Activated CD4-positive, alpha-beta T cell treated with anti-CD3 and anti-CD28 coated beads for 36 hours (primary cell): Measurements from ENCODE around the gene CCDC6. TPM values are rescaled to one million over a fixed set of nuclear protein-coding genes. Genes with fewer than 3 reads are reported as not detected.

Source experiments
- ATAC-seq: fragments of 200-7000 bp; cut with Tn5 transposase; one replicate; pipeline ENCODE4 v1.10.0; 2021; ENCODE audit warnings: mild to moderate bottlenecking, moderate library complexity
- CTCF ChIA-PET: fragments of 350-600 bp; sonication (Branson Sonifier 250); formaldehyde crosslinking; loops from one replicate; lab custom pipeline; 2021; ENCODE audit warnings: antibody characterized with exemption; lab: Charles Lee
- POLR2A ChIA-PET: fragments of 350-600 bp; sonication (Branson Sonifier 250); formaldehyde crosslinking; loops from one replicate; lab custom pipeline; 2021; ENCODE audit warnings: antibody characterized with exemption, inconsistent platforms; lab: Charles Lee
- DNase-seq: peaks from one replicate; pipeline ENCODE4 v3.0.0-alpha.2; 2020
- H3K27ac Mint-ChIP-seq: one replicate; pipeline ENCODE4 v1.8.0; 2021; ENCODE audit warnings: mixed read lengths
- H3K27me3 Mint-ChIP-seq: one replicate; pipeline ENCODE4 v1.8.0; 2021; ENCODE audit warnings: mixed read lengths
- H3K36me3 Mint-ChIP-seq: one replicate; pipeline ENCODE4 v1.8.0; 2021; ENCODE audit warnings: low read depth, mixed read lengths
- H3K4me1 Mint-ChIP-seq: one replicate; pipeline ENCODE4 v1.8.0; 2021; ENCODE audit warnings: mixed read lengths
- H3K4me3 Mint-ChIP-seq: one replicate; pipeline ENCODE4 v1.8.0; 2021; ENCODE audit warnings: mild to moderate bottlenecking, moderate library complexity, mixed read lengths
- H3K9me3 Mint-ChIP-seq: one replicate; pipeline ENCODE4 v1.8.0; 2021; ENCODE audit warnings: low read depth, mixed read lengths
- intact Hi-C, 2 experiments: fragments of 100-400 bp; cut with DNase I in 1 of 2; cut with micrococcal nuclease in 1 of 2; formaldehyde crosslinking; loops; one replicate each; pipeline versions ENCODE4 v1.14.2 to v1.15.1; 2022 to 2024; cut with DNase I, micrococcal nuclease
- total RNA-seq, 2 experiments: library from RNA; stranded (reverse); gene quantifications; one replicate each; pipeline ENCODE4 v1.2.3, GENCODE V29; 2021

Gene CCDC6
- total RNA-seq, 2 experiments from 2014 or later, result 49.7 to 53.0 TPM

DNA sequence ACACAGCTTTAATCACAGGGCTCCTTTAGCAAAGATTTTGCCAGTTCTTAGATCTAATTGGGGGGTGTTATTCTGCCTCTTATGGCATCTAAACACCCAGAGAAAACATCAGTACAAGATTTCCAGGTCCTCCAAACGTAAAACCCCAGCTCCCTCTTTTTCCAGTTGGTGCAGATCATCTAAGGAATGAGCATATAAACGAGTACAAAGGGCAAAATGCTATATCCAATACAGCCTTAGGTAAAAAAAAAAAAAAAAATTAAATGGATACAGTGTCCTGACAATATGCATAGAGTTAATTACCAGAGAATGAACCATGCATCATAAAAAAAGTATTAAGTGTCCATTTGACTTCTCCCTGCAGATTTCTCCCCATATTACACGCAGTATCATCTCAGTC lies 50.3 kb downstream of the CCDC6 start:
- no peak for DNase-seq
- H3K27ac Mint-ChIP-seq, result no peak overlapping the region
- CTCF ChIA-PET, result interaction anchor here (0.8 to 1.0 kb wide), 2 partner anchors 153 to 1963 kb away, joined by 3 read pairs; no protein-coding TSS in a partner anchor

DNA sequence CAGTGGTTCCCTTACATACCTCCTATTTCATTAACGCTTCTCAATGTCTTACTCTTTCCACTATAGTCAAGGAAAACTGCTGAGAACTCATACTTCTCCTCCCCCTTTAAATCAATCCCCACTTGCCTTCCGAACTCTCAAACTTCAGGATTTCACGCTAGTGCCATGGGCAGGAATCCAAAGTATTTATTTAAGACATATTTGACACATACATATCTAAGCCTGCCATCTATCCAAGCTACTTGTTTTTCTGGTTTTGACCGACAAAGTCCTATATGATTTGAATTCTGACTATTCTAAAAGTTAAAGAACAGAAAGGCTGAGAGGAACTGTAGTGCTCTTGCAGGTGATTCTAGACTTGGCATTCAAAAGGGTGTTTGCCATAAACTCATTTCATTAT lies 51.8 kb downstream of the CCDC6 start:
- peaks cover 21% of the 10 kb centered on the region for H3K36me3 Mint-ChIP-seq
- no peaks in the 10 kb centered on the region for H3K27me3 Mint-ChIP-seq
- ChIA-PET CTCF (interaction anchor here (1.0 to 1.6 kb wide), 2 partner anchors 9 to 24 kb away, joined by 3 to 11 read pairs; no protein-coding TSS in a partner anchor), POLR2A (no interaction called here)
- intact Hi-C loops, result no loop called here
- no peaks in the 10 kb centered on the region for H3K9me3 Mint-ChIP-seq
- no peak for ATAC-seq
- H3K4me1 Mint-ChIP-seq, result peaks cover 32% of the 10 kb centered on the region
- H3K27ac Mint-ChIP-seq, result no peak overlapping the region
- no peak overlapping the region for H3K4me3 Mint-ChIP-seq
- DNase-seq, result no peak

More for the DNA sequence above, 50.3 kb downstream of the CCDC6 start:
- ATAC-seq, result no peak
- H3K4me1 Mint-ChIP-seq, result peaks cover 41% of the 10 kb centered on the region
- intact Hi-C loops, result no loop called here
- no peaks in the 10 kb centered on the region for H3K9me3 Mint-ChIP-seq
- POLR2A ChIA-PET, result interaction anchor here (0.6 kb wide), 1 partner anchor 102 kb away, joined by 3 read pairs; no protein-coding TSS in a partner anchor
- H3K27me3 Mint-ChIP-seq, result no peaks in the 10 kb centered on the region
- H3K36me3 Mint-ChIP-seq, result peaks cover 29% of the 10 kb centered on the region
- no peak overlapping the region for H3K4me3 Mint-ChIP-seq

DNA sequence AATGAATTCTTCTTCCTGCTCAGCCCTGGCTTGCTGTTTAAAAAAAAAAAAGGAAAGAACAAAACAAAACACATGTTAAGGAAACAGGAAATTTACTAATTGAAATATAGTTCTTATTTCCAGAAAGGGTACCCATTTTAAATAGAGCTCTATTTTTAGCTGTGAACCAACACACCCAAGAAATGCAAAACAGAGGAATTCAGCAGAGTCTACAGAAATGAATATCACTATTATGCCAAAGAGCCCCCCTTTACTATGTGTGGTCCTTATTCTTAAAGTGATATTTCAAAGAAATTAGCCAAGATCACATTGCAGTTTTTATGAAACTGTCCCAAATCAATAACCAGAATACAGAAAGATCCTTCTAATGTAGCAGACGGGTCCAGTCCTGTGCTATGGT lies 53.7 kb downstream of the CCDC6 start:
- ChIA-PET CTCF (interaction anchor here (1.1 to 2.1 kb wide), 4 partner anchors 9 to 182 kb away, joined by 3 to 5 read pairs (median 4); no protein-coding TSS in a partner anchor), POLR2A (no interaction called here)
- DNase-seq, result no peak
- H3K27me3 Mint-ChIP-seq, result no peaks in the 10 kb centered on the region
- ATAC-seq, result no peak
- H3K4me3 Mint-ChIP-seq, result no peak overlapping the region
- intact Hi-C loops, result no loop called here
- no peak overlapping the region for H3K27ac Mint-ChIP-seq
- H3K4me1 Mint-ChIP-seq, result peaks cover 26% of the 10 kb centered on the region
- H3K36me3 Mint-ChIP-seq, result peaks cover 24% of the 10 kb centered on the region
- no peaks in the 10 kb centered on the region for H3K9me3 Mint-ChIP-seq

DNA sequence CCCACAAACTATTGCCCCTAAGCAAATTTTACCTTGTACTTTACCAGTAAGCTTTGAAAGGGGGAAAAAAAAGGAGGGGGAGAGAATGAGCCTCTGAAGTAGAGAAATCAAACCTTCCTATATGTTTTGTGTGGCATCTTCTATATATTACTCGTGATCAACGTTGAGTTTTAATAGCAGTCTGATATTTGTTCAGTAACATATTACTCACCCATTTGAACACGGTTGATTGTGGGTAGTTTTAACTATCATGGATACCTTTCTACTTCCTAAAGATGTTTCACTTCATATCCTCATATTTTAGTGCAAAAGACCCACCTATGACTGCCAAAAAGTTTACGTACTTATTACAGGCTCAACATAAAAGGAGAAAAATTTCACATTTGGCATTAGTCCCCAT lies 54.5 kb downstream of the CCDC6 start:
- ATAC-seq (no peak), DNase-seq (no peak)
- ChIA-PET CTCF (interaction anchor here (1.4 to 2.1 kb wide), 3 partner anchors 8 to 183 kb away, joined by 4 to 5 read pairs (median 5); no protein-coding TSS in a partner anchor), POLR2A (interaction anchor here (0.6 kb wide), 1 partner anchor 13 kb away, joined by 3 read pairs; no protein-coding TSS in a partner anchor)
- H3K27ac Mint-ChIP-seq, result no peak overlapping the region
- H3K36me3 Mint-ChIP-seq, result peaks cover 27% of the 10 kb centered on the region
- peaks cover 23% of the 10 kb centered on the region for H3K4me1 Mint-ChIP-seq
- no peaks in the 10 kb centered on the region for H3K27me3 Mint-ChIP-seq
- H3K9me3 Mint-ChIP-seq, result no peaks in the 10 kb centered on the region
- intact Hi-C loops, result no loop called here
- H3K4me3 Mint-ChIP-seq, result no peak overlapping the region

DNA sequence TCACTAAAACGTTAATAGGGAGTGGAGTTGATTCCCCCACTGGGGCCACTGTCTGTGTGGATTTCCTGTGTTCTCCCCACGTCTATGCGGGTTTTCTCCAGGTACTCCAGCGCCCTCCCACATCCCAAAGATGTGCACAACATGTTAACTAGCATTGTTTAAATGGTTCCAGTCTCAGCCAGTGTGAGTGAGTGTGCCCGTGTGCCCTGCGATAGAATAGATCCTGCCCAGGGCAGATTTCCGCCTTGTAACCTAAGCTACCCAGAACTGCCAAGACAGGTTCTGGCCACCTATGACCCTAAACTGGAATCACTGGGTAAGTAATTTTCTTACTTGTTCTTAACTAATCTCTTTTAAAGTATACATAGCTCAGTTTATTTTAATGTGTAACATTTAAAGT lies 58.5 kb downstream of the CCDC6 start:
- Mint-ChIP-seq H3K36me3 (peaks cover 42% of the 10 kb centered on the region), H3K27ac (no peak overlapping the region), H3K4me1 (peaks cover 4% of the 10 kb centered on the region), H3K9me3 (no peaks in the 10 kb centered on the region), H3K4me3 (no peak overlapping the region), H3K27me3 (no peaks in the 10 kb centered on the region)
- POLR2A ChIA-PET, result no interaction called here
- CTCF ChIA-PET, result no interaction called here
- ATAC-seq, result no peak
- DNase-seq, result no peak
- intact Hi-C loops, result no loop called here

DNA sequence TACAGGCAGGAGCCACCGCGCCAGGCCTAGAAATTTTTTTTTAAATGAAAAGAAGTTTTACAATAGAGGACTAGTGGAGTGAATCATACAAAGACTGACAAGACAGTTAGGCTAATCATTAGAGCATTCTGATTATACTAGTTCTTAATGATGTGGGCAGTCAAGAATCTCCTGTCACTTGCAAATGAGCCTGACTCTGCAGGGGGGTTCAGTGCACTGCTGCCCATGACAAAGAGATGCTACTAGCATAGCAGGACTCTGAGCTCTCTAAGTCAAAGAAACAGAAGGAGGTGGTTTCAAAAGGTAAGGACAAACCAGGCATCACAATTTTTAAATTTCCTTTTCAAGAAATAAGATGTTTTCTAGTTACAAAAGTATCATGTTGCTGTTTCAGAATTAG lies 59.0 kb downstream of the CCDC6 start:
- ChIA-PET POLR2A (no interaction called here), CTCF (no interaction called here)
- intact Hi-C loops, result no loop called here
- Mint-ChIP-seq H3K36me3 (peaks cover 41% of the 10 kb centered on the region), H3K4me1 (no peaks in the 10 kb centered on the region), H3K9me3 (no peaks in the 10 kb centered on the region), H3K27ac (no peak overlapping the region), H3K4me3 (no peak overlapping the region), H3K27me3 (no peaks in the 10 kb centered on the region)
- DNase-seq, result no peak
- no peak for ATAC-seq

DNA sequence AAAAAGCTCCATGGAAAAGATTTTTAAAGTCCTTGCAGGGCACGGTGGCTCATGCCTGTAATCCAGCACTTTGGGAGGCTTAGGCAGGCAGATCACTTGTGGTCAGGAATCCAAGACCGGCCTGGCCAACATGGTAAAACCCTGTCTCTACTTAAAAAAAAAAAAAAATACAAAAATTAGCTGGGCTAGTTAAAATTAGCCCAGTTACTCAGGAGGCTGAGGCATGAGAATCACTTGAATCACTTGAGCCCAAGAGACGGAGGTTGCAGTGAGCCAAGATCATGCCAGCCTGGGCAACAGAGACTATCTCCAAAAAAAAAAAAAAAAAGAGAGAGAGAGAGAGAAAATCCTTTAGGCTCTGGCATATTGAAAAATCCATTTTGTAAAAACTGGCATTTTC lies 61.9 kb downstream of the CCDC6 start:
- Mint-ChIP-seq H3K27me3 (no peaks in the 10 kb centered on the region), H3K4me1 (peaks cover 1% of the 10 kb centered on the region), H3K36me3 (peaks cover 52% of the 10 kb centered on the region), H3K9me3 (no peaks in the 10 kb centered on the region), H3K27ac (no peak overlapping the region), H3K4me3 (no peak overlapping the region)
- intact Hi-C loops, result no loop called here
- DNase-seq (no peak), ATAC-seq (no peak)
- POLR2A ChIA-PET, result no interaction called here
- CTCF ChIA-PET, result interaction anchor here (0.6 to 1.4 kb wide), 5 partner anchors 8 to 772 kb away, joined by 3 to 4 read pairs (median 3); no protein-coding TSS in a partner anchor

DNA sequence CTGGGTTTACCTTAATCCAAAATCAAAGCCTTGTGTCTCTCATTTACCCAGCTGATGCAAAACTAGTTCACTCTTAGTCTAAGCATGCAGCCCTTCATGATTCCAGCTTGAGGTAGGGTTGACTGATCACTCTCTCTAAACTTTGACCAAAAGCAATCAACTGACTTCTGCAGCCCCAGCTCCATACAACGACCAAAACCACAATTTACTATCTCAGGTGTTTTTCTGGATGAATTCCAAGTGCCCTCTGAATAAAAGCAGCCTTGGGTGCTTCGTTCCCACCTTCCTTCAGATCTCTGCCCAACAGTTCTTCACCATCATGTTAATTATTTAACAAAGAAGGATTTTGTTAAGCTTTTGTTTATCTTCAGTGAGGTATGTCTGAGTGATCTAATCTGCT lies 62.6 kb downstream of the CCDC6 start:
- no peak overlapping the region for H3K4me3 Mint-ChIP-seq
- ATAC-seq (no peak), DNase-seq (no peak)
- CTCF ChIA-PET, result interaction anchor here (0.8 to 1.6 kb wide), 4 partner anchors 9 to 20 kb away, joined by 3 to 4 read pairs (median 4); no protein-coding TSS in a partner anchor
- peaks cover 53% of the 10 kb centered on the region for H3K36me3 Mint-ChIP-seq
- intact Hi-C loops, result no loop called here
- no peaks in the 10 kb centered on the region for H3K9me3 Mint-ChIP-seq
- no peaks in the 10 kb centered on the region for H3K27me3 Mint-ChIP-seq
- POLR2A ChIA-PET, result no interaction called here
- H3K27ac Mint-ChIP-seq, result no peak overlapping the region
- peaks cover 2% of the 10 kb centered on the region for H3K4me1 Mint-ChIP-seq

DNA sequence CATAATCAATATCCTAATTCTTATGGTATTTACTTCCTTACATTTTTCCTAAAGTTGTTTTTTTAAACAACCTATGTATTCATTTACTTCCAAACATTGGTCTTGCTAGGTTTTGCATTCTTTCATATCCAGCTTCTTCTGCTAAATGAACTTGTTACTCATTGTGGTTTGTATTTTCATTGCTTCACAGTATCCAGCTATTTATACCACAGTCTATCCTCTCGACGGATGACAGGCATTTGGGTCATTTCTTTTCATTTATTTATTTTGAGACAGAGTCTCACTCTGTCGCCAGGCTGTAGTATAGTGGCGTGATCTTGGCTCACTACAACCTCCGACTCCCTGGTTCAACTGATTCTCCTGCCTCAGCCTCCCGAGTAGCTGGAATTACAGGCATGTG lies 66.8 kb downstream of the CCDC6 start:
- CTCF ChIA-PET, result interaction anchor here (0.6 kb wide), 1 partner anchor 67 kb away, joined by 3 read pairs; no protein-coding TSS in a partner anchor
- intact Hi-C loops, result loop anchor here in 1 of 2 experiments (10.0 kb wide), 1 partner anchor 195 kb away; no protein-coding TSS in a partner anchor

DNA sequence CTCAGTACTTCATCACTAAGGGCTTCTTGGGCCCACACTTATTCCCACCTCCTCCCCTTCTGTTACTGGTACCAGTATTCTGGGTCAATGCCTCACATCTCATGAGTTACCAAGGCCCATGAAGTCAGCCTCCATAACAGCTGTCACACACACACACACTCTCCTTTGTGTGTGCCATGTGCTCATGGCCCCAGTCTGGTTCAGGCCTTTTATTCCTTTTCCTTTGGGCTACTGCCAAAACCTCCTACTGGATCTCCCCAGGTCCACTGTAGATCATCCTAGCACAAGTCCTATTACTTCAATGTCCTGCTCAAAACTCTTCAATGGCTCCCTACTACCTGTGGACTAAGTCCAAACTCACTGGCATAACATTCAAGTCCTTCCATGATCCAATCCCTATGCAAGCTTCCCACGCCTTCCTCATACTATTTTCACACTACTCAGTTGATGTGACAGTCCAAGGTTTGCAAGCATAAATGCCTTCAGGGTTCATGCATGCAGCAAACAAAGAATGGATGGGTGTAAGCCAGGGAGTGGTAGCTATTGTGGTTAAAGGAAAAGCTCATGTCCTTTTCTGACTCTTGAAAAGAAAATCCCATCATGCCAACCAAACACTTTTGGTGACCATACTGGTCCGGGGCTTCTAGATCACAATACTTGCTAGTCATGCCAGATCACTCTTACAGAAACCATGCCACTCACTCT lies 68.1 kb downstream of the CCDC6 start:
- ChIA-PET CTCF (interaction anchor here (0.7 to 0.9 kb wide), 2 partner anchors 65 to 70 kb away, joined by 3 to 4 read pairs; no protein-coding TSS in a partner anchor), POLR2A (no interaction called here)
- no peaks in the 10 kb centered on the region for H3K27me3 Mint-ChIP-seq
- intact Hi-C loops, result loop anchor here in 1 of 2 experiments (10.0 kb wide), 1 partner anchor 197 kb away; no protein-coding TSS in a partner anchor
- no peak overlapping the region for H3K27ac Mint-ChIP-seq
- H3K4me1 Mint-ChIP-seq, result peaks cover 26% of the 10 kb centered on the region
- H3K4me3 Mint-ChIP-seq, result no peak overlapping the region
- peaks cover 38% of the 10 kb centered on the region for H3K36me3 Mint-ChIP-seq
- no peaks in the 10 kb centered on the region for H3K9me3 Mint-ChIP-seq
- ATAC-seq (no peak), DNase-seq (no peak)

More for the DNA sequence above, 66.8 kb downstream of the CCDC6 start:
- Mint-ChIP-seq H3K27ac (no peak overlapping the region), H3K27me3 (no peaks in the 10 kb centered on the region), H3K9me3 (no peaks in the 10 kb centered on the region), H3K4me3 (no peak overlapping the region), H3K4me1 (peaks cover 22% of the 10 kb centered on the region), H3K36me3 (peaks cover 46% of the 10 kb centered on the region)
- POLR2A ChIA-PET, result no interaction called here
- DNase-seq (no peak), ATAC-seq (no peak)

DNA sequence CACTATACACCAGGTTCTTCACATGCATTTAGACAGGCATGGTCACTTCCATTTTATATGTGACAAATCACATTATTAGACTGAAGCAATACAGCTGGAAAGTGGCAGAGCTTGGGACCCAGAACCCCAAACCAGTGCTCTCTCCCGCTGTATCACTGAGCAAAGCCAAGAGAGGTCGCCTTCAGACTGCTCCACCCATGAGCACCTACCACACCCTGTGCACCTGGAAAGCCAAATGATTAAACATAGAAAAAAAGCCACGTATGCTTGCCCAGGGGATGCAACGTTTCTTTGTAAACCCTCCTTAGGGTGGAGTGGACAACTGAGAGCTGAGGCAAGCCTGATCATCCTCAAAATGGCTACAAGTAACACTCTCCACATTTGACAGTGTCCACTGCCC lies 72.5 kb downstream of the CCDC6 start:
- peaks cover 42% of the 10 kb centered on the region for H3K4me1 Mint-ChIP-seq
- H3K27me3 Mint-ChIP-seq, result no peaks in the 10 kb centered on the region
- no peaks in the 10 kb centered on the region for H3K9me3 Mint-ChIP-seq
- no peak overlapping the region for H3K4me3 Mint-ChIP-seq
- no peak overlapping the region for H3K27ac Mint-ChIP-seq
- peaks cover 35% of the 10 kb centered on the region for H3K36me3 Mint-ChIP-seq
- DNase-seq, result no peak
- no peak for ATAC-seq
- ChIA-PET POLR2A (interaction anchor here (0.6 to 0.7 kb wide), 2 partner anchors 78 to 316 kb away, joined by 3 to 4 read pairs; no protein-coding TSS in a partner anchor), CTCF (interaction anchor here (1.5 to 2.2 kb wide), 3 partner anchors 31 to 208 kb away, joined by 4 to 6 read pairs (median 5); partner anchors contain the start of gene CCDC6)
- intact Hi-C loops, result loop anchor here in 1 of 2 experiments (10.0 kb wide), 1 partner anchor 201 kb away; no protein-coding TSS in a partner anchor
